ENCODE measurements around the gene XYLB.

XYLB gene

DNA sequence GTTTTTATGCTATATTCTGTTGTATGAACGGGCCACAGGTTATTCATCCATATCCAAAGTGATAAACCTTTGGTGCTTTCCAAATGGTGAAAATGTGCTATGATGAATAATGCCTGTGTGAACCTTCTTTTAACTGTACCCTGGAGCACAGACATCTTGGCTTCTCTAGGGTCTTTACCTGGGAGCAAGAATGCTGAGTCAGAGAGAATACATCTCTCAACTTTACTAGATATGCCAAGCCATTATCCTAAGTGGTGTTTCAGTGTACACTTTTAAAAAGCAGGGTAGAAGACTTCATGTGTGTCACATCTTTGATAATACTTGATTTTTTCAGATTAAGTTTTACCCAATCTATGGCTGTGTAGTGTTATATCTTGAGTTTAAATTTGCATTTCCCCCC is 23.5 kb upstream of the XYLB start:
- DNase-seq: no peak
- TF ChIP-seq, protein P1, sequence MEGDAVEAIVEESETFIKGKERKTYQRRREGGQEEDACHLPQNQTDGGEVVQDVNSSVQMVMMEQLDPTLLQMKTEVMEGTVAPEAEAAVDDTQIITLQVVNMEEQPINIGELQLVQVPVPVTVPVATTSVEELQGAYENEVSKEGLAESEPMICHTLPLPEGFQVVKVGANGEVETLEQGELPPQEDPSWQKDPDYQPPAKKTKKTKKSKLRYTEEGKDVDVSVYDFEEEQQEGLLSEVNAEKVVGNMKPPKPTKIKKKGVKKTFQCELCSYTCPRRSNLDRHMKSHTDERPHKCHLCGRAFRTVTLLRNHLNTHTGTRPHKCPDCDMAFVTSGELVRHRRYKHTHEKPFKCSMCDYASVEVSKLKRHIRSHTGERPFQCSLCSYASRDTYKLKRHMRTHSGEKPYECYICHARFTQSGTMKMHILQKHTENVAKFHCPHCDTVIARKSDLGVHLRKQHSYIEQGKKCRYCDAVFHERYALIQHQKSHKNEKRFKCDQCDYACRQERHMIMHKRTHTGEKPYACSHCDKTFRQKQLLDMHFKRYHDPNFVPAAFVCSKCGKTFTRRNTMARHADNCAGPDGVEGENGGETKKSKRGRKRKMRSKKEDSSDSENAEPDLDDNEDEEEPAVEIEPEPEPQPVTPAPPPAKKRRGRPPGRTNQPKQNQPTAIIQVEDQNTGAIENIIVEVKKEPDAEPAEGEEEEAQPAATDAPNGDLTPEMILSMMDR (IDR thresholded peaks at IDR 0.05; ENCODE audit: borderline replicate concordance, extremely low read depth, low read length, poor library complexity, severe bottlenecking): no peak
- TF ChIP-seq EZH2 (IDR thresholded peaks at IDR 0.05; ENCODE audit: borderline replicate concordance, low read depth, low read length, severe bottlenecking): no peak
- H3K9ac ChIP-seq (ENCODE audit: low read depth, low read length): no peak overlapping the region
- no peak overlapping the region for H3K4me2 ChIP-seq (ENCODE audit: insufficient read depth, low read length)
- no peaks in the 10 kb centered on the region for H4K20me1 ChIP-seq (ENCODE audit: insufficient read depth, low read length)
- H3K4me1 ChIP-seq (ENCODE audit: insufficient read depth, low read length): no peaks in the 10 kb centered on the region
- no peak overlapping the region for H3K27ac ChIP-seq (ENCODE audit: low read length)
- H2AFZ ChIP-seq (ENCODE audit: low read depth, low read length): no peak overlapping the region
- ATAC-seq (ENCODE audit: insufficient read depth, low read depth): no peak
- H3K9me3 ChIP-seq (ENCODE audit: insufficient read depth, low read length, severe bottlenecking): no peaks in the 10 kb centered on the region
- H3K79me2 ChIP-seq (ENCODE audit: insufficient read depth, low read length): no peaks in the 10 kb centered on the region
- no peaks in the 10 kb centered on the region for H3K36me3 ChIP-seq (ENCODE audit: insufficient read depth, low read length)
- no peak overlapping the region for H3K4me3 ChIP-seq (ENCODE audit: low read depth in 1 of 2, low read length in 2 of 2)
- H3K27me3 ChIP-seq (ENCODE audit: insufficient read depth, low read length, poor library complexity): no peaks in the 10 kb centered on the region

DNA sequence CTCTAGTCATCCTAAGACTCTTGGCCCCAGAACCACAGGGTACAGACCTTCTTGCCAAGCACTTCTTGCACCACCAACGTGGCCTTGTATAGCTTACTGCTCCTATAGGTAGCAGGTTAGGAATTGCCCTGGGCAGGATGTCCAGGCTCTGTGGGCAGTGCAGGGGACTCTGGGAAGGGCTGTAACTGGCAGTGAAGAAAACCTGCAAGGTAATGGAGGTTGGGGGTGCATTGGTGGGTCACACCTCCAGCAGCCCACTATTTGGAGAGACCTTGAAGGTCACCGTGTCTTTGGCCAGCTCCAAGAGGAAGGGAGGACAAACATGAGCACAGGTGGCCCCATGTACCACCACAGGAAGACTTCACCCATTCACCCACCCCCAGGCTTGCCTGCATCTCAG is 21.3 kb upstream of the XYLB start:
- TF ChIP-seq, protein P1 (IDR thresholded peaks at IDR 0.05; ENCODE audit: borderline replicate concordance, extremely low read depth, low read length, poor library complexity, severe bottlenecking): no peak
- no peak for TF ChIP-seq EZH2 (IDR thresholded peaks at IDR 0.05; ENCODE audit: borderline replicate concordance, low read depth, low read length, severe bottlenecking)
- no peaks in the 10 kb centered on the region for H3K4me1 ChIP-seq (ENCODE audit: insufficient read depth, low read length)
- H2AFZ ChIP-seq (ENCODE audit: low read depth, low read length): no peak overlapping the region
- no peak overlapping the region for H3K4me3 ChIP-seq (ENCODE audit: low read depth in 1 of 2, low read length in 2 of 2)
- ATAC-seq (ENCODE audit: insufficient read depth, low read depth) (no peak), DNase-seq (no peak)
- no peaks in the 10 kb centered on the region for H3K9me3 ChIP-seq (ENCODE audit: insufficient read depth, low read length, severe bottlenecking)
- H4K20me1 ChIP-seq (ENCODE audit: insufficient read depth, low read length): no peaks in the 10 kb centered on the region
- H3K4me2 ChIP-seq (ENCODE audit: insufficient read depth, low read length): no peak overlapping the region
- H3K79me2 ChIP-seq (ENCODE audit: insufficient read depth, low read length): no peaks in the 10 kb centered on the region
- H3K36me3 ChIP-seq (ENCODE audit: insufficient read depth, low read length): no peaks in the 10 kb centered on the region
- no peaks in the 10 kb centered on the region for H3K27me3 ChIP-seq (ENCODE audit: insufficient read depth, low read length, poor library complexity)
- H3K27ac ChIP-seq (ENCODE audit: low read length): no peak overlapping the region
- no peak overlapping the region for H3K9ac ChIP-seq (ENCODE audit: low read depth, low read length)

- no peak for DNase-seq
- H4K20me1 ChIP-seq (ENCODE audit: insufficient read depth, low read length): no peaks in the 10 kb centered on the region
- H3K9ac ChIP-seq (ENCODE audit: low read depth, low read length): no peak overlapping the region
- H3K79me2 ChIP-seq (ENCODE audit: insufficient read depth, low read length): no peaks in the 10 kb centered on the region
- TF ChIP-seq, protein P1 (IDR thresholded peaks at IDR 0.05; ENCODE audit: borderline replicate concordance, extremely low read depth, low read length, poor library complexity, severe bottlenecking): no peak
- TF ChIP-seq EZH2 (IDR thresholded peaks at IDR 0.05; ENCODE audit: borderline replicate concordance, low read depth, low read length, severe bottlenecking): no peak
- H3K27ac ChIP-seq (ENCODE audit: low read length): no peak overlapping the region
- H3K4me2 ChIP-seq (ENCODE audit: insufficient read depth, low read length): no peak overlapping the region
- no peaks in the 10 kb centered on the region for H3K4me1 ChIP-seq (ENCODE audit: insufficient read depth, low read length)
- H3K9me3 ChIP-seq (ENCODE audit: insufficient read depth, low read length, severe bottlenecking): no peaks in the 10 kb centered on the region
- no peak for ATAC-seq (ENCODE audit: insufficient read depth, low read depth)
- H3K4me3 ChIP-seq (ENCODE audit: low read depth in 1 of 2, low read length in 2 of 2): no peak overlapping the region
- no peak overlapping the region for H2AFZ ChIP-seq (ENCODE audit: low read depth, low read length)
- no peaks in the 10 kb centered on the region for H3K36me3 ChIP-seq (ENCODE audit: insufficient read depth, low read length)
- no peaks in the 10 kb centered on the region for H3K27me3 ChIP-seq (ENCODE audit: insufficient read depth, low read length, poor library complexity)
These were observed 19.1 kb upstream of the XYLB start for GRCh38 chr3:38327335-38328009.

Measured in DND-41 (cell line).